A673 (cell line): ENCODE results near the gene RTEL1. TPM values are rescaled to one million over a fixed set of nuclear protein-coding genes. Genes with fewer than 3 reads are reported as not detected.
"Not testable (repeated sequence)": the region's sequence is repeated elsewhere in the genome, so short reads cannot be mapped to it uniquely, and the experiment has no call there.

Source experiments
- BruUV-seq: library from RNA; stranded (reverse); fragments of 400-500 nt; replicated peaks from 2 replicates; lab custom pipeline; 2021; lab: Mats Ljungman, UMichigan
- CTCF ChIA-PET: fragments of 300-600 bp; sonication (Branson Sonifier 250); formaldehyde crosslinking; loops from one replicate; lab custom pipeline; 2022; ENCODE audit warnings: antibody characterized with exemption; lab: Charles Lee
- POLR2A ChIA-PET: fragments of 300-600 bp; sonication (Branson Sonifier 250); formaldehyde crosslinking; loops from one replicate; lab custom pipeline; 2022; ENCODE audit warnings: antibody characterized with exemption; ENCODE audit not compliant: low non-redundant PET; lab: Charles Lee
- DNase-seq: peaks from one replicate; pipeline ENCODE4 v3.0.0-alpha.2; 2015; ENCODE audit warnings: low spot score
- H3K27ac ChIP-seq: fragments of 200-600 bp; sonication (generic); 2 replicates; pipeline ENCODE4 v1.5.1; 2016; ENCODE audit warnings: mixed run types, low read depth, mild to moderate bottlenecking, mixed read lengths, antibody characterized with exemption, low read length; ENCODE audit not compliant: poor library complexity, severe bottlenecking
- H3K27me3 ChIP-seq: fragments of 200-600 bp; sonication (generic); replicated peaks from 2 replicates; pipeline ENCODE4 v1.6.1; 2017; ENCODE audit warnings: mixed run types, low read depth, mild to moderate bottlenecking, mixed read lengths, antibody characterized with exemption, low read length; ENCODE audit not compliant: insufficient read depth, poor library complexity
- H3K36me3 ChIP-seq: fragments of 200-600 bp; sonication (generic); 2 replicates; pipeline ENCODE4 v1.6.1; 2016; ENCODE audit warnings: mixed run types, mild to moderate bottlenecking, mixed read lengths, antibody characterized with exemption, low read length; ENCODE audit not compliant: insufficient read depth, poor library complexity, severe bottlenecking
- H3K4me1 ChIP-seq: fragments of 200-600 bp; sonication (generic); 2 replicates; pipeline ENCODE4 v1.6.1; 2017; ENCODE audit warnings: mixed run types, mild to moderate bottlenecking, mixed read lengths, antibody characterized with exemption, low read length; ENCODE audit not compliant: insufficient read depth, poor library complexity, severe bottlenecking
- H3K4me3 ChIP-seq: fragments of 200-600 bp; sonication (generic); 2 replicates; pipeline ENCODE4 v1.5.1; 2016; ENCODE audit warnings: low read depth, mixed run types, mild to moderate bottlenecking, mixed read lengths, low read length; ENCODE audit not compliant: poor library complexity, severe bottlenecking
- H3K9me3 ChIP-seq: fragments of 200-600 bp; sonication (generic); 2 replicates; pipeline ENCODE4 v1.6.1; 2016; ENCODE audit warnings: mixed run types, low read depth, mild to moderate bottlenecking, mixed read lengths, antibody characterized with exemption, low read length; ENCODE audit not compliant: poor library complexity, severe bottlenecking
- EZH2 ChIP-seq: fragments of 200-600 bp; sonication (generic); IDR thresholded peaks from 2 replicates; pipeline ENCODE4 v1.6.1; 2017; ENCODE audit warnings: borderline replicate concordance, low read depth, mild to moderate bottlenecking, mixed read lengths, antibody characterized with exemption, low read length; ENCODE audit not compliant: poor library complexity, severe bottlenecking
- intact Hi-C: fragments of 100-400 bp; cut with micrococcal nuclease; formaldehyde crosslinking; loops from one replicate; pipeline ENCODE4 v1.10.0; 2022; ENCODE audit not compliant: unreplicated experiment
- total RNA-seq: library from RNA; stranded (reverse); gene quantifications from 2 replicates; pipeline ENCODE4 v1.2.3, GENCODE V29; 2021
- TF ChIP-seq, protein P1 (sequence below): fragments of 300-800, 200-600 bp; sonication (generic); conservative IDR thresholded peaks from 2 replicates; pipeline ENCODE4 v1.5.1; 2017; ENCODE audit warnings: low read depth, mild to moderate bottlenecking, antibody characterized with exemption, low read length, moderate library complexity, mixed read lengths

RTEL1 gene
- total RNA-seq, 1 experiment from 2014 or later = 45.6 TPM

DNA sequence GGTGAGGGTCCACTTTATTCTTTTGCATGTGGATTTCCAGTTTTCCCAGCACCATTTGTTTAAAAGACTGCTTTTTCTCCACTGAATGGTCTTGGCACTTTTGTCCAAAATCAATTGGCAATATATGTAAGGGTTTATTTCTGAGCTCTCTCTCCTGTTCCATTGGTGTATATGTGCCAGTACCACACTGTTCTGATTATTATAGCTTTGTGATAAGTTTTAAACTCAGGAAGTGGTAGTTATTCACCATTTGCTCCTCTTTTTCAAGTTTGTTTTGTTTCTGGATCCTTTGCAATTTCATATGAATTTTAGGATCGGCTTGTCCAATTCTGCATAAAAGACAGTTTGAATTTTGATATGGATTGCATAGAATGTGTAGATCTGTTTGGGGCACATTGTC is 54.1 kb downstream of the RTEL1 start:
- intact Hi-C loops = no loop called here
- ChIA-PET POLR2A (no interaction called here), CTCF (no interaction called here)
- H3K27me3 ChIP-seq = no peaks in the 10 kb centered on the region
- peaks cover 6% of the 10 kb centered on the region for H3K4me1 ChIP-seq
- H3K27ac ChIP-seq = no peak overlapping the region
- TF ChIP-seq EZH2 = no peak
- TF ChIP-seq, protein P1, sequence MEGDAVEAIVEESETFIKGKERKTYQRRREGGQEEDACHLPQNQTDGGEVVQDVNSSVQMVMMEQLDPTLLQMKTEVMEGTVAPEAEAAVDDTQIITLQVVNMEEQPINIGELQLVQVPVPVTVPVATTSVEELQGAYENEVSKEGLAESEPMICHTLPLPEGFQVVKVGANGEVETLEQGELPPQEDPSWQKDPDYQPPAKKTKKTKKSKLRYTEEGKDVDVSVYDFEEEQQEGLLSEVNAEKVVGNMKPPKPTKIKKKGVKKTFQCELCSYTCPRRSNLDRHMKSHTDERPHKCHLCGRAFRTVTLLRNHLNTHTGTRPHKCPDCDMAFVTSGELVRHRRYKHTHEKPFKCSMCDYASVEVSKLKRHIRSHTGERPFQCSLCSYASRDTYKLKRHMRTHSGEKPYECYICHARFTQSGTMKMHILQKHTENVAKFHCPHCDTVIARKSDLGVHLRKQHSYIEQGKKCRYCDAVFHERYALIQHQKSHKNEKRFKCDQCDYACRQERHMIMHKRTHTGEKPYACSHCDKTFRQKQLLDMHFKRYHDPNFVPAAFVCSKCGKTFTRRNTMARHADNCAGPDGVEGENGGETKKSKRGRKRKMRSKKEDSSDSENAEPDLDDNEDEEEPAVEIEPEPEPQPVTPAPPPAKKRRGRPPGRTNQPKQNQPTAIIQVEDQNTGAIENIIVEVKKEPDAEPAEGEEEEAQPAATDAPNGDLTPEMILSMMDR = no peak
- H3K9me3 ChIP-seq = peaks cover 13% of the 10 kb centered on the region
- no peak overlapping the region for H3K4me3 ChIP-seq
- no peak for DNase-seq
- no TSS peak for BruUV-seq
- H3K36me3 ChIP-seq = peaks cover 48% of the 10 kb centered on the region

DNA sequence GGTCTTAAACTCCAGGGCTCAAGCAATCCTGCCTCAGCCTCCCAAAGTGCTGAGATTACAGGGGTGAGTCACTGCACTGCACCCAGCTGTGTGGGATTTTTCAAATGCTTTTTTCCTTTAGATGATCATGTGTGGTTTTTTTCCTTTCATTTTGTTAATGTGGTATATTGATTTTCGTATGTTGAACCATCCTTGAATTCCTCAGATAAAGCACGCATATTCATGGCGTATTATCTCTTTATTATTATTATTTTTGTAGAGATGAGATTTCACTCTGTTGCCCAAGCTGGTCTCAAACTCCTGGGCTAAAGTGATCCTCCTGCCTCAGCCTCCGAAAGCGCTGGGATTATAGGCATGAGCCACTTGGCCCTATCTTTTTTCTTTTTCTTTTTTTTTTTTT is 56.7 kb downstream of the RTEL1 start:
- Histone ChIP-seq H3K4me3 (no peak overlapping the region), H3K27me3 (no peaks in the 10 kb centered on the region), H3K9me3 (peaks cover 26% of the 10 kb centered on the region), H3K36me3 (peaks cover 56% of the 10 kb centered on the region), H3K4me1 (no peaks in the 10 kb centered on the region), H3K27ac (no peak overlapping the region)
- TF ChIP-seq EZH2 = no peak
- TF ChIP-seq, protein P1 = no peak
- ChIA-PET POLR2A (no interaction called here), CTCF (no interaction called here)
- no peak for DNase-seq
- BruUV-seq = no TSS peak
- intact Hi-C loops = no loop called here

DNA sequence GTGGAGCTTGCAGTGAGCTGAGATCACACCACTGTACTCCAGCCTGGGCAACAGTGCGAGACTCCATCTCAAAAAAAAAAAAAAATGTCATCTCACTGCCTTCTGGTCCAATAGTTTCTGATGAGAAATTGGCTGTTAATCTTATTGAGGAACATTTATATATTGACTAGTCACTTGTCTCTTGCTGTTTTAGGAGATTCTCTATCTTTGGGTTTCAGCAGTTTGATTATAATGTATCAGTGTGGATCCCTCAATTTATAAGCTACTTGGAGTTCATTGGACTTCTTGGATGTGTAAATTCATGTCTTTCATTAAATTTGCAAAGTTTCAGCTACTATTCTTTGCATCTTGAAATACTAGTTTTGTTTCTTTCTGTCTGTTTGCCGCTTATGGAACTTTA is 60.9 kb downstream of the RTEL1 start:
- no peaks in the 10 kb centered on the region for H3K4me1 ChIP-seq
- TF ChIP-seq EZH2 = no peak
- BruUV-seq = no TSS peak
- no peak for DNase-seq
- H3K27ac ChIP-seq = no peak overlapping the region
- H3K4me3 ChIP-seq = no peak overlapping the region
- peaks cover 37% of the 10 kb centered on the region for H3K36me3 ChIP-seq
- H3K9me3 ChIP-seq = peaks cover 18% of the 10 kb centered on the region
- ChIA-PET POLR2A (no interaction called here), CTCF (no interaction called here)
- no peaks in the 10 kb centered on the region for H3K27me3 ChIP-seq
- intact Hi-C loops = no loop called here

DNA sequence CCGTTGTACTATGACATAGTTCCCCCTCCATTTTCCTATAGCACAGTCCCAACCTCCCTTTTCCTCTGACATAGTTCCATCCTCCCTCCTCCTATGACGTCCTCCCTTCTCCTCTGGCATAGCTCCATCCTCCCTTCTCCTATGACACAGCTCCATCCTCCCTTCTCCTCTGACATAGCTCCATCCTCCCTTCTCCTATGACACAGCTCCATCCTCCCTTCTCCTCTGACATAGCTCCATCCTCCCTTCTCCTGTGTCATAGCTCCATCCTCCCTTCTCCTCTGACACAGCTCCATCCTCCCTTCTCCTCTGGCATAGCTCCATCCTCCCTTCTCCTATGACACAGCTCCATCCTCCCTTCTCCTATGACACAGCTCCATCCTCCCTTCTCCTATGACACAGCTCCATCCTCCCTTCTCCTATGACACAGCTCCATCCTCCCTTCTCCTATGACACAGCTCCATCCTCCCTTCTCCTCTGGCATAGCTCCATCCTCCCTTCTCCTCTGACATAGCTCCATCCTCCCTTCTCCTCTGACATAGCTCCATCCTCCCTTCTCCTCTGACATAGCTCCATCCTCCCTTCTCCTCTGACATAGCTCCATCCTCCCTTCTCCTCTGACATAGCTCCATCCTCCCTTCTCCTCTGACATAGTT is 65.0 kb downstream of the RTEL1 start:
- H3K4me3 ChIP-seq, H3K4me1 ChIP-seq, intact Hi-C loops, DNase-seq, H3K27me3 ChIP-seq, BruUV-seq, CTCF ChIA-PET, H3K27ac ChIP-seq: not testable (repeated sequence)
- POLR2A ChIA-PET = interaction anchor here (0.6 kb wide), 1 partner anchor 69 kb away, joined by 4 read pairs; no protein-coding TSS in a partner anchor
- H3K36me3 ChIP-seq = peaks cover 21% of the 10 kb centered on the region
- H3K9me3 ChIP-seq = peaks cover 17% of the 10 kb centered on the region

DNA sequence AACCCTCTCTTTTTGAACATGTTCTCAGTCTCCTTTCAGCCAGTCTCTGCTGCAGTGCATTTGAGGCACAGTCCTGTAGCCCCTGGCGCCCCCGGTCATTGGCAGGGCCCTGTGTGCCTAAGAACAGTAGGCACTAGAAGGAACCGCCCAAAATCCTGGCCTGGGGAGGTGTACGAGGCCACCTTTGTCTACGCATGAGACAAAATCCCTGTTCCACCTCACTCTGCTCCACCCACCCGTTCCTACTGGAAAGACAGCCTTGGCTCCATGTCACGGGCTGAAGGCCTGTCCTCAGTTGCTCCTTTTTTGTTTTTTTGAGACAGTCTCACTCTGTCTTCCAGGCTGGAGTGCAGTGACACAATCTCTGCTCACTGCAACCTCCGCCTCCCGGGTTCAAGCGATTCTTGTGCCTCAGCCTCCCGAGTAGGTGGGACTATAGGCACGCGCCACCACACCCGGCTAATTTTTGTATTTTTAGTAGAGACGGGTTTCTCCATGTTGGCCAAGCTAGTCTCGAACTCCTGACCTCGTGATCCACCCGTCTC is 72.1 kb downstream of the RTEL1 start:
- POLR2A ChIA-PET, H3K27ac ChIP-seq, CTCF ChIA-PET, DNase-seq, H3K27me3 ChIP-seq, H3K36me3 ChIP-seq, H3K4me3 ChIP-seq, H3K9me3 ChIP-seq, BruUV-seq, H3K4me1 ChIP-seq, intact Hi-C loops: not testable (repeated sequence)
